Medulla oblongata (tissue), 1 donor: ENCODE measurements around the gene GON4L.
"Not testable (repeated sequence)": the region's sequence is repeated elsewhere in the genome, so short reads cannot be mapped to it uniquely, and the experiment has no call there.

Experiments
- DNase-seq: peaks from one replicate; pipeline ENCODE4 v3.0.0-alpha.2; 2015; ENCODE audit errors: extremely low spot score

The GON4L gene

DNA sequence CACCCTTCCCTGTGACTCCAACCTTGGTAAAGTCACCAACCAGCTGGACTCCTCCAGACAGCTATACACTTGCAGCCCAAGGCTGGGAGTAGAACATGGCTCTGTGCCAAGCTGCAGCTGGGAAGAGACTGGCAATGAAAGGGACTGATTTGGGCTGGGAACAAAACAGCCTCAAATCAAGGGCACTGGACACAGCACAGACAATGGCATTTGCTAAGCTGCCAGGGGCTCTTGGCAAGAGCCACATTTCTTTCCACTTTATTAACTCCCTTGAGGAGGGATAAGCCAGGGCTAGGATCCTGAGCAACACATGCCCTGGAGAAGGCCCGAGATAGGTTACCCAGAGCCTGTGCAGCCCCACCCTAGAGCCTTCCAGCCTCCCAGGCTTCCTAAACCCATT is 14.4 kb upstream of the GON4L start:
- peak; percentile 97 for DNase-seq

DNA sequence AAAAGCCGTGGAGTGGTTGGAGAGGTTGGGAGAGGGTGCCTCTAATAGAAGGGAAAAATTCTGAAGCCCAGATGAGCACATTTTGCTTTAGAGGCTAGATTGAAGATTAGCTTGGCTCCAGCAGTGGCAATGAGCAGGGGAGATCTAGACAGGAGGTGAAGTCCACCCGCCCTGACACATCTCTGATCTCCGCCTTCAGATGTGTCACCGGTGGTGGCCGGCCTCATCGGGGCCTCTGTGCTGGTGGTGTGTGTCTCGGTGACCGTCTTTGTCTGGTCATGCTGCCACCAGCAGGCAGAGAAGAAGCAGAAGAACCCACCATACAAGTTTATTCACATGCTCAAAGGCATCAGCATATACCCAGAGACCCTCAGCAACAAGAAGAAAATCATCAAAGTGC is 10.8 kb upstream of the GON4L start:
- DNase-seq, result no peak

DNA sequence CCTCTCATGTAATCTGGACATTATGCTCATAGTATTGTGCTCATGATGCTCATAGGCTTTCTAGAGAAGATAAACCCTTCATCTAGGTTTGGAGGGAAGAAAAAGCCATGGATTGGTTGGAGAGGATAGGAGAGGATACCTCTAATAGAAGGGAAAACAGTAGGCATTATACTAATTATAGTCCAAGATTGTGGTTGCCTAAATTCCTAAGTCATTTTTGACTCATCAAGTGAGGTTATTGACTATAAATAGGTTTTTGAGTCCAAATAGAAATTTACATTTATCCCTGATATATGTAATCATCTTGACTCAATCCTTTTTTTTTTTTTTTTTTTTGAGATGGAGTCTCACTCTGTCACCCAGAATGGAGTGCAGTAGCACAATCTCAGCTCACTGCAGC is 7.4 kb upstream of the GON4L start:
- no peak for DNase-seq

DNA sequence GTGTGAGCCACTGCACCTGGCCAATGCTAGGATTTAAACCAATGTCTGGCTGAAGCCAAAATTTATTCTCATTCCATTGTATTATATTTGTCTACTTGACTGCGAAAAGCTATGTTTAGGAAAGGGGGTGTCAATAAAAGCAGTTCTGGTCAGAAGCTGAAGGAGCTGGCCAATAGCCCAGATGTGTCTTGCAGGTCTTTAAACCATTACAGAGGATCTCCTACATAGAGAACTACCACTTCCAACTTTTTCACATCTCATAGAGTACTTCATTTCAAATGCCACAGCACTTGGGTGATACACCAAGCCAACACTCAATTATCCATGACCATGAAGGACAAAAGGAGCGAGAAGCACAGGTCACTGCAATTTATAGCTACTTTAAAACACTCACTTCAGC is 4.9 kb upstream of the GON4L start:
- no peak for DNase-seq

DNA sequence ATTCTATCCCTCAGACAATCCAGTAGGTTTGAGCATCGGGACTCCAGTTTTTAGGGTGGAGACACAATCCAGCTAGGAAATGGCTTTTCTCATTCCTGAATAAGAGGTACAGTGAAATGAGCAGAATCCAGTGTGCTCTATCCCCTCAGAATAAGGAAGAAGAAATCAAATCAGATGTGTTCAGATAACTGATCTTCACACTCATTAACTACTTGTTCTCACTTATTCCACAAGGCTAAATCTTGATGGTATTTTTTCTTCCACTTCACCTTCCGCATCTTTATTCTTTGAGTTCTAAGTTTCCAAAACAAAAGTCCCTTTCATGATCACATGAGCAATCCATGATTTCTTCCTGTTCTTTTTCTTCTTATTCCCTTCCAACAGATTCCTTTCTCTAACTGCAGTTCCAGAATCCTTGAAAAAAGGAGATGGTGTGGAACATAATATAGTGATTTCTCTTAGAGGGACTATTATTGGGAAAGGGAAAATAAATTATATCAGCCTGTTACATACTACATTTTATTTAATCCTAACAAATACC is 4.0 kb upstream of the GON4L start:
- peak; percentile 55 for DNase-seq

DNA sequence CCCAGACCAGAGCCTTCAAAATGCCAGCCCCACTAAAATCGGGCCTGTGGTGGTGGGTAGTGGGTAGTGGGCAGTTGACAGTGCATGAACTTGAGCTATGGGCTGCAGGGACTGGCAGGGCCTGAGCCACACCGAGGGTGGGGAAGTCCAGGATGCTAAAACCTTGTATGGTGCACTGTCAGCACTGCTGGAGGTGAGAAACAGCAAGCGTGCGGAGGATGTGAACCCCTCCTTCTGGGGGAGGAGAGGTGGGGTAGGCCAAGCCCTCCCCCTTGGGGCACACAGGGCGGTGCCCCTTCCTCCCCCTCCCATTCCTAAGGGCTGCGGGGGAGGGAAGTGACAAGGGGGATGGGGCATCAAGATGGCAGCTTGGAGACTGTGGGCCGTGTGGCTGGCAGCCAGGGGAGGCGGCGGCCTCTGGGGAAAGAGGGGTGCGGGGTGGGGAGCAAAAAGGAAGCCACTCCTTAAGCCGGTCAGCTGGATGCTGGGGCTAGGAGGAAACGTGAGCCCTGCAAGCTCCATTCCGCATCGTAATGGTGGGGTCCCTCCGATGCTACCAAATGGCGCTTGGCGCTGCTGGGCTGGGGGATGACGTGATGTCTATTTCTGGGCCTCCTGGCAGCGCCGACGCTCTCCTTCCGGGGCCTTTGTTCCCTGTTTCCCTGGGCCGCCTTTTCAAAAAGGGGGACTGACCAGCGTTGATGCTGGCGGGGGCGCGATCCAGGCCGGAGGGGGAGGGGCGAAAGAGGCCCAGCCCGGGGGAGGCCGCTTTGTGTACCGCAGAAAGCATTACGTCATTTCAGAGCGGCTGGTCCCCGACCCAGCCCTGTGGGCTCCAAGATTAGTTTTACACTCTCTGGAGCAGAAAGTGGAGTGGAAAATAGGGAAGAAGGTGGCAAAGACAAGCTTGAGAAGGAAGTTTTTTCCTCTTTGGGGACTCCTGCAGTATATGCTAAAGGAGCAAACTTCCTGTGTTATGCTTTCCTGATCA is 3.2 kb upstream of the GON4L start:
- peak; percentile 95 for DNase-seq

DNA sequence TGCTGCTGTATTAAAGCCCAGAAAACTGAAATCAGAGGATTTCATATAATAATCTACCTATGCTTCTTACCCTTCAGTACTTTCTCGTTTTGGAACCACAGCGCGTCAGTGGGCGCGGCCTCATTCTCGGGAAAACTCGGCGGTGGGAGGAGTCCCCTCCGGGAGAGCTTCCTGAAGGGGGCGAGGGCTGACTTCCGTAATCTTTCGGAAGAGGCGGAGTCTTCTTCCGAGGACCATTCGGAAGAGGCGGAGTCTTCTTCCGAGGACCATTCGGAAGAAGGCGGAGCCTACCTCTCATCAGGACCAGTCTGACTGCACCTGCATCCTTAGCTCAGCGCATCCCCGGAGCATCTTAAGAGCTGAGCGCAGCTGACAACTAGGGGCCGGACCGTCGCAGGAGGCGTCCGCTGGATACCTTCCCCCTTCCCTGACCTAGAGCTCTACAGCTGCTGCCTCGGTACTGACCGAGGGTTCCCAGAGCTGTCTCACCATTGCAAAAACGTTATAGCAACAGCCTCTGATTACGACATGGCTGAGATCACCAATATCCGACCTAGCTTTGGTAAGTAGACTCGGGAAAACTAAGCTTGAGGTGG is 2.3 kb upstream of the GON4L start, which contains the start of gene SYT11:
Gene SYT11 (plus strand): TSS at position 334 of the 596 bp plus-strand sequence. CDS start 195 bp downstream, at position 529.
- peak; percentile 99 for DNase-seq

DNA sequence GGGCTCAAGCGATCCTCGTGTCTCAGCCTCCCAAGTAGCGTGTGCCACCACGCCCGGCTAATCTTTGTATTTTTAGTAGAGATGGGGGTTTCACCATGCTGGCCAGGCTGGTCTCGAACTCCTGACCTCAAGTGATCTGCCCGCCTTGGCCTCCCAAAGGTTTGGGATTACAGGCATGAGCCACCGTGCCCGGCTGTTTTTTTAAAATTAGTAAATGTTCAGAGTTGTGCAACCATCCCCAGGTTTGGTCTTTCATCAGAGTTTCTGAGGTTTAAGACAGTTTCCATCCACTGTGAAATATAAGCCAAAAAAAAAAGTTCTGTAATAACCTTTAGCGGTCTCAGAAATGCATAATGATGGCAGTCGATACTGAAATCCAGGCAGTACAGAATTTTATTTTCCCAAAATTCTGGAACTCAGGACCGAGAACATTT is 1.8 kb upstream of the GON4L start:
- no peak for DNase-seq

DNA sequence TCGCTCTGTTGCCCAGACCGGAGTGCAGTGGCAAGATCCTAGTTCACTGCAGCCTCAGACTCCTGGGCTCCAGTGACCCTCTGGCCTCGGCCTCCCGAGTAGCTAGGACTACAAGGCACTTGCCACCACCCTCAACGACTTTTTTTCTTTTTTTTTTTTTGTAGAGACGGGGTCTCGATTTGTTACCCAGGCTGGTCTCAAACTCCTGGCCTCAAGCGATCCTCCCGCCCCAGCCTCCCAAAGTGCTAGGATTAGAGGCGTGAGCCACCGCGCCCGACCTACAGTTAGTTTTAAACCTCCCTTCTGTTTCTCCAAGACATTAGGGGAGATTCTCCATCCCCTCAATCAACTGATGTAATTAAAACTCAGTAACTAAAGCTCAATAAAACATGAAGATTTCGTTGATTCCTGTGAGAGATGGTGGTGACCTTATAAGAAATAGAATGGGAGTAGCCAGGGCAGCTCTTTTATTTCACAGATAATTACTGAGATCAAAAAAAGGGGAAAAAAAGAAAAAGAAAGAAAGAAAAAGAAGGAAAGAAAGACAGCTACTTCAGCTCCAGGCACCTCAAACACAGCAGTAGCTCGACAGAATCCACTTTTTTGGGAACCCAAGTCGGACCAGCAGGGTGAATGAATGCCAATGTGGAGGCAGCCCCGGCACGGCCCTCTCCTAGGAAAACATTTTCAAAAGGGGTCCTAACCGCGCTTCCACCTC is 598 bp downstream of the GON4L start:
- DNase-seq, result no peak

DNA sequence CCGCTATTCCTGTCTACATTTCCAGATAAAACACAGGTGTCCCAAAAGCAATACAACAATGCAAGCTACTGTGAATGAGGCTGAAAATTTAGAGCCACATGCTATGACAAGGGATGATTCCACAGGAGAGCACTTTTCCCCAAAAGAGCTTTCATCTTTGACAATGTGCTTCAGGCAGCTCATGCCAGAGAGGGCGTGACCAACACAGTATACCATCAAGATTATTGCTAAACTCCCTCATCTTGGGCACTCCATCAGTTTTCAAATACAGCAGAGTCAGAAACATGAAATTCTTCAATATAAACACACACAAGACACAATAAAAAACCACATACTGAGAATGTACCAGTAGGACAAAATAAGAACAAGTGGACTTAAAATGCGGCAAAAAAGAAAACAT is 6.7 kb downstream of the GON4L start:
- no peak for DNase-seq

DNA sequence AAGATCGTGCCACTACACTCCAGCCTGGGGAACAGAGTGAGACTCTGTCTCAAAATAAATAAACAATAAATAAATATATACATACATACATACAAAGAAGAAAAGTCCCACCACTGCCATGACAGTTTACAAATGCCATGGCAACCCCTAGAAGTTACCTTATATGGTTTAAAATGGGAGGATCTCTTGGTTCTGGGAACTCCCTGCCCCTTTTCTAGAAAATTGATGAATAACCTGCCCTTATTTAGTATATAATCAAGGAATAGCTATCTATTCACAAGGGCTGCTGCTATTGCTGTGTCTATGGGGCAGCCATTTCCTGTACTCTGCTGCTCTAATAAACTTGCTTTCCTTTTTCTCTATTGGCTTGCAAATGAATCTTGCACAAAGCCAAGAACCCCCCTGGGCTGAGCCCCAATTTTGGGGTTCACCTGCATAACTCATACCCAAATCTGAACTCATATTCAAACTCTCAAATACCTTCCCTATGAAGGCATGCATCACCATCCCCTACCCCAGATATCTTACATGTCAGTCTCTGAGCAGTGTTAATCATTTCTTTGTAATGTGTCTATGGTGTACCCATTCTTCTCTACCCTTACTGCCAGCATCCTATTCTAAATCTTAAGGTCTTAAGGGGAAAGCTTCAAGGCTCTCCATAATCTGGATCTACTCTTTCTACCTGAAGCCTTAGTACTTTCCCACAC is 9.0 kb downstream of the GON4L start:
- DNase-seq, result no peak

DNA sequence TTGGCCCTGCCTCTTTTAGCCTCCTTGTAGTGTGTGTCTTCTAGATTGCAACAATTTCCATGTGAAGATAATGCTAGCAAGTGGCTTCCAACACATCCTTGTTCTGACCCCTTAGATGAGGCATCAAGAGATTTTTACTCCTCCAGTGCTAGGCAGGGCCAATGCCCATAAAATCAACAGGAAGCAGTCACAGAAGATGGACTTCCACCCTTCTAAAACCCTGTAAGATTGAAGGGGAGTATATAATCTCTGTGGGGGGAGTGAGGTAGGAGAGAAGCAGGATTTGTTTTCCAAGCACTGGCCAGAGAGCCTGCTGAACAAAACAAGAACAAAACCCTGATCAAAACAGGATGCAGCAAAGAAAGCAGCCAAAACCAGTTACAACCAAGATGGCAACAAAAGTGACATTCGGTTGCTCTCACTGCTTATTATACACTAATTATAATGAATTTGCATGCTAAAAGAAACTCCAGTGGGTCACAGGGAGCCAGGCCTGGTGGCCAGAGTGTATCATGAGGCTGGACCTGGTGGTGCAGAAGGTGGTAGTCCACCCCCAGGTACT is 12.1 kb downstream of the GON4L start:
- no peak for DNase-seq

DNA sequence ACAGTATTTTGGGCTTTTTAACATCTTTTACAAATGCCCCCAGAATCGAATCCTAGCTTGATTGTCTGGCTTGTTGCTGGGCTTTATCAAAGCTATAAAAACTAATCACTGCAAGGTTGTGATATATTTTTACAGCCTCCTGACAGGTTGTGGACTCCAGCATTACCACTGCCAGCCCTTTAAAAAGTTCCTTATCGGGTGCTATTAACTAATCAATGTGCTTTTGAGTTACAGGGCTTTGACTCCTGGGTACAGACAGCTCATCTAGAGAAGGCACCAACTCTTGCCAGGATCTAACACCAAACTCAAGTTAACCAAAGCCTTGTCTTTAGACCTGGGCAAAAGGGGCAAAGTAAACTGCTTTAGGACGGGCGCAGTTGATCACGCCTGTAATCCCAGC is 16.6 kb downstream of the GON4L start:
- DNase-seq, result no peak

DNA sequence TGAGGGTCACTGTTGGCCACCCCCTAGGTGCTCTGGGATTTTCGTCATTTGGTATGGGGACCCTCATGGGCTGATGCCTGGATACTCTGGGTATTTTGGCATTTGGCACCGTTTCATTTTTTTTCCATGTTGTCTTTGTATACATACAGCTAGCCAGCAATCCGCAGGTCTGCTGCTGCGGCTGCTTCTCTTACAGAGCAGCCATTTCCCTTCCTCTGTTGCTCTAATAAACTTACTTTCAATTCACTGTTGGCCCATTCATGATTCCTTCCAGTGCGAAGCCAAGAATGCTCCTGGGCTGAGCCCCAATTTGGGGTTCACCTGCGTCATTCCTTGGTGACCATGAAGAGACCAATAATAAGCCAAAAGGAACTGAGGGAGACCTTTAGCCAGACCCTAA is 21.5 kb downstream of the GON4L start:
- DNase-seq, result no peak

DNA sequence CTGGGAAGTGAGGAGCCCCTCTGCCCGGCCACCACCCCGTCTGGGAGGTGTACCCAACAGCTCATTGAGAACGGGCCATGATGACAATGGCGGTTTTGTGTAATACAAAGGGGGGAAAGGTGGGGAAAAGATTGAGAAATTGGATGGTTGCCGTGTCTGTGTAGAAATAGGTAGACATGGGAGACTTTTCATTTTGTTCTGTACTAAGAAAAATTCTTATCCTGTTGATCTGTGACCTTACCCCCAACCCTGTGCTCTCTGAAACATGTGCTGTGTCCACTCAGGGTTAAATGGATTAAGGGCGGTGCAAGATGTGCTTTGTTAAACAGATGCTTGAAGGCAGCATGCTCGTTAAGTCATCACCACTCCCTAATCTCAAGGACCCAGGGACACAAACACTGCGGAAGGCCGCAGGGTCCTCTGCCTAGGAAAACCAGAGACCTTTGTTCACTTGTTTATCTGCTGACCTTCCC is 22.1 kb downstream of the GON4L start:
- DNase-seq, result not testable (repeated sequence)

DNA sequence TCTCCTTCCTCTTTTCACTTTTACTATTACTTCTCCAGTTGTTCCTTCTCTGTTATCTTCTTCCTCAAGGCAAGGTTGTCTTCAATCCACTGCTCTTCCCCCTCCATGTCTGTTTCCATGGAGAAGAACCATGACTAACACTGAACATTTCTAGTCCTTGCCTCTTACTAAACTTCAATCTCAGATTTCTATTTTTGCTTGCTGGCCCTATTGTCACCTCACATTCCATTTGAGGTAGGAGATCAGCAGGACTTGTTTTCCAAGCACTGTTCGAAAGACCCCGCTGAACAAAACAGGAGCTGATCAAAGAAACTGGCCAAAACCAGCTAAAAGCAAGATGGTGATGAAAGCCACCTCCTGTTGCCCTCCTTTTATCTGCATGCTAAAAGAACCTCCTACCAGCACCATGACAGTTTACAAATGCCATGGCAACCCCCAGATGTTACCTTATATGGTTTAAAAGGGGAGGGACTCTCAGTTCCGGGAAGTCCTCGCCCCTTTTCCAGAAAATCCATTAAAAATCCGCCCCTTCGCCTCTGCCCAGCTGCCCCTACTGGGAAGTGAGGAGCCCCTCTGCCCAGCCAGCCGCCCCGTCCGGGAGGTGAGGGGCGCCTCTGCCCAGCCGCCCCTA is 22.6 kb downstream of the GON4L start:
- DNase-seq, result no peak

DNA sequence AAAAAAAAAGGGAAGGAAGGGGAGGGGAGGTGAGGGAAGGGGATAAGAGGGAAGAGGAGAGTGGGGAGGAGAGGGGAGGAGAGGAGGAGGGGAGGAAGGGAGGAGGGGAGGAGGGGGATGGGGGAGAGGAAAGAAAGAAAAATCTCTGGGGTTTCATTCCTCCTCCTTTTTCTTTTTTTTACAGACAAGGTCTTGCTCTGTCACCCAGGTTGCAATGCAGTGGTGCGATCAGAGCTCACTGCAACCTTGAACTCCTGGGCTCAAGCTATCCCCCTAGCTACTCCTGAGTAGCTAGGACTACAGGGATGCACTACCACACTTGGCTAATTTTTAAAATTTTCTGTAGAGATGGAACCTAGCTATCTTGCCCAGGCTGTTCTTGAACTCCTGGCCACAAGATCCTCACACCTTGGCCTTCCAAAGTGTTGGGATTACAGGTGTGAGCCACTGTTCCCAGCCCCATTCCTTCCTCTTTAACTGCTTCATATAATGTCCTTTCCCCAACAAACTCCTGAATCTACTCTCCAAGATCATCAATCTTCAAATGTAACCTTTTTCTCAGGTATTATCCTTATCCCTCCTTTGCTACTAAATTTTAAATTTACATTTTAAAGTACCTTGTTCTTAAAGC is 23.2 kb downstream of the GON4L start:
- DNase-seq, result no peak

DNA sequence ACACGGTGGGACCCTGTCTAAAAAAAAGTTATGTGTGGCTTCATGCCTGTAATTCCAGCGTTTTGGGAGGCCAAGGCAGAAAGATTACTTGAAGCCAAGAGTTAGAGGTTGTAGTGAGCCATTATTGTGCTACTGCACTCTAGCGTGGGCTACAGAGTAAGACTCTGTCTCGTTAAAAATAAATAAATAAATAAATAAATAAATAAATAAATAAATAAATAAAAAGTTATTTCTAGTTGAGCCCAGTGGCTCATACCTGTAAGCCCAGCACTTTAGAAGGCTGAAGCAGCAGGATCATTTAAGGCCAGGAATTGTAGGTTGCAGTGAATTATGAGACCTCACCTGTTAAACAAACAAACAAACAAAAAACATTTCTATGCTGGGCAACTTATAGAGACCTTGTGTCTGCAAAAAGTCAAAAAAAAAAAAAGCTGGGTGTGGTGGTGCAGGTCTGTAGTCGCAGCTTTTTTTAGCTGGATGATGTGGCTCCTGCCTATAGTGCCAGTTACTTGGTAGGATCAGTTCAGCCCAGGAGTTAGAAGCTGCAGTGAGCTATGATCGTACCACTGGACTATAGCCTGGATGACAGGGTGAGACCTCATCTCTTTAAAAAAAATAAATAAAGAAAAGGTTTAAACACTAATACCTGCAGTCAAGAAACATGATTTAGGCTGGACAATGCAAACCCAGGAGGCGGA is 25.6 kb downstream of the GON4L start:
- DNase-seq, result no peak

DNA sequence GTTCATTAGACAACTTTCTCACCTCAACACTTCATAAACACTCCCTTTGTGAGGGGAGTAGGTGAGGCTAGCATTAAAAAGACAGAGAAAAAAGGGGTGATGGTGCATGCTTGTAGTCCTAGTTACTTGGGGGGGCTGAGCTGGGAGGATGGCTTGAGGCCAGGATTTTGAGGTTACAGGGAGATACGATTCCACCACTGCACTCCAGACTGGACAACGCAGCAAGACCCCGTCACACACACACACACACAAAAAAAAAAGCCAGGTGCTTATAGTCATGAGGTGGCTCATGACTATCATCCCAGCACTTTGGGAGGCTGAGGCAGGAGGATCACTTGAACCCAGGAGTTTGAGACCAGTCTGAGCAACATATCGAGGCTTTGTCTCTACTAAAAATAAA is 29.6 kb downstream of the GON4L start:
- no peak for DNase-seq
